ENCODE measurements around the gene LCE1C. TPM values are rescaled to one million over a fixed set of nuclear protein-coding genes. Genes with fewer than 3 reads are reported as not detected.

Gene LCE1C
- total RNA-seq, 1 donor from 2014 or later: not detected

DNA sequence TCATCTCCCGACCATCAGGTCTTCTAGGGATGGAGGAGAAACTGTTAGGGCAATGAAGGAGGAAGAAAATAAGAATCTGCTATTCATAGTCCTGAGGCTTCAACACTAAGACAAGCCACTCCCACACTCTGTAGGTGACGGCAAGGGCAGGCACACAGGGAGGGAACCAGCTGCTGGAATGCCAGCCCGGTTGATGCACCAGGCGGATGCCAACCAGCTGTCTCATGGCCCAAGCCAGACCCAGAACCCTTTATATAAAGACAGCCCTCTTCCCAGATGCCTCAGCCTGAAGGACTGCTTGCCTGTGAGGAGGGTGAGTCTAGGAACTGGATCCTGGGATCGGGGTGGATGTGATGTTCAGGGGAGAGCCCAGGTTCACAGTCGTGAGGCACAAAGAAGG lies 48.7 kb downstream of the LCE1C start, which contains the start of gene KPRP:
Gene KPRP (plus strand): TSS at position 279 of the 400 bp plus-strand sequence. CDS start 1,564 bp downstream, outside the sequence.
- peaks cover 6% of the 10 kb centered on the region for H3K9me3 Mint-ChIP-seq (ENCODE audit: unreplicated experiment)
- H3K4me1 Mint-ChIP-seq (ENCODE audit: low read depth, unreplicated experiment): no peaks in the 10 kb centered on the region
- Histone ChIP-seq H3K27me3 (ENCODE audit: insufficient read depth, low read length) (no peaks in the 10 kb centered on the region), H3K27ac (ENCODE audit: low read depth, low read length) (no peak within 1 kb of the TSS), H3K4me1 (ENCODE audit: insufficient read depth, low read length) (no peaks in the 10 kb centered on the region), H3K4me2 (ENCODE audit: low read length) (no peak within 1 kb of the TSS), H3K79me2 (ENCODE audit: insufficient read depth, low read length) (no peaks in the 10 kb centered on the region), H3K9ac (ENCODE audit: low read length) (no peak within 1 kb of the TSS), H3K4me3 (ENCODE audit: insufficient read depth, low read depth, low read length) (no peak within 1 kb of the TSS), H2AFZ (ENCODE audit: low read depth, low read length) (no peak within 1 kb of the TSS), H3K36me3 (ENCODE audit: insufficient read depth, low read length) (no peaks in the 10 kb centered on the region), H4K20me1 (ENCODE audit: insufficient read depth, low read length) (no peaks in the 10 kb centered on the region), H3K9me3 (ENCODE audit: insufficient read depth, low read depth, low read length) (peaks cover 3% of the 10 kb centered on the region)
- no peak within 1 kb of the TSS for H3K4me3 Mint-ChIP-seq (ENCODE audit: unreplicated experiment)
- DNase-seq (ENCODE audit: low read depth): no peak
- H3K27ac Mint-ChIP-seq (ENCODE audit: unreplicated experiment): no peak within 1 kb of the TSS
- peaks cover 16% of the 10 kb centered on the region for H3K27me3 Mint-ChIP-seq (ENCODE audit: low read depth, unreplicated experiment)
- no peak for TF ChIP-seq EZH2 (IDR thresholded peaks at IDR 0.05; ENCODE audit: insufficient read depth, low read length)
- TF ChIP-seq, protein P1, sequence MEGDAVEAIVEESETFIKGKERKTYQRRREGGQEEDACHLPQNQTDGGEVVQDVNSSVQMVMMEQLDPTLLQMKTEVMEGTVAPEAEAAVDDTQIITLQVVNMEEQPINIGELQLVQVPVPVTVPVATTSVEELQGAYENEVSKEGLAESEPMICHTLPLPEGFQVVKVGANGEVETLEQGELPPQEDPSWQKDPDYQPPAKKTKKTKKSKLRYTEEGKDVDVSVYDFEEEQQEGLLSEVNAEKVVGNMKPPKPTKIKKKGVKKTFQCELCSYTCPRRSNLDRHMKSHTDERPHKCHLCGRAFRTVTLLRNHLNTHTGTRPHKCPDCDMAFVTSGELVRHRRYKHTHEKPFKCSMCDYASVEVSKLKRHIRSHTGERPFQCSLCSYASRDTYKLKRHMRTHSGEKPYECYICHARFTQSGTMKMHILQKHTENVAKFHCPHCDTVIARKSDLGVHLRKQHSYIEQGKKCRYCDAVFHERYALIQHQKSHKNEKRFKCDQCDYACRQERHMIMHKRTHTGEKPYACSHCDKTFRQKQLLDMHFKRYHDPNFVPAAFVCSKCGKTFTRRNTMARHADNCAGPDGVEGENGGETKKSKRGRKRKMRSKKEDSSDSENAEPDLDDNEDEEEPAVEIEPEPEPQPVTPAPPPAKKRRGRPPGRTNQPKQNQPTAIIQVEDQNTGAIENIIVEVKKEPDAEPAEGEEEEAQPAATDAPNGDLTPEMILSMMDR (IDR thresholded peaks at IDR 0.05; ENCODE audit: insufficient read depth, low read depth, low read length): no peak
- no peak for FAIRE-seq
- peaks cover 2% of the 10 kb centered on the region for H3K36me3 Mint-ChIP-seq (ENCODE audit: low read depth, unreplicated experiment)

DNA sequence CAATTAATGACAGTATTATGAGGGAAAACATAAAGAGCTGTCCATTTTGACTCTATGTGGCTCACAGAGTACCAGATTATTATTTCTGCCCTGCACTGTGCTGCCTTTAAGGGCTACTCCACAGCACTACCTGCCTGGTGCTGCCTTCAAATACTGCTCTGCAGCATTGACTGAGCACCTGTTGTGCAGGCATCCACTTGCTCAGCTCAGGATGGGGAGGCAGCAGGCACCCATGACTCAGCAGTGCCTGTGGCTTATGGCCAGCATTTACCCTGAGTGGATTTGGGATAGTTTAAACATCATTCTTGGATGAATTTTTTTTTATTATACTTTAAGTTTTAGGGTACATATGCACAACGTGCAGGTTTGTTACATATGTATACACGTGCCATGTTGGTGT lies 49.6 kb downstream of the LCE1C start:
- Mint-ChIP-seq H3K36me3 (ENCODE audit: low read depth, unreplicated experiment) (peaks cover 2% of the 10 kb centered on the region), H3K4me1 (ENCODE audit: low read depth, unreplicated experiment) (peaks cover 4% of the 10 kb centered on the region), H3K27me3 (ENCODE audit: low read depth, unreplicated experiment) (peaks cover 15% of the 10 kb centered on the region), H3K4me3 (ENCODE audit: unreplicated experiment) (no peak overlapping the region), H3K9me3 (ENCODE audit: unreplicated experiment) (peaks cover 3% of the 10 kb centered on the region), H3K27ac (ENCODE audit: unreplicated experiment) (no peak overlapping the region)
- no peak overlapping the region for H3K4me2 ChIP-seq (ENCODE audit: low read length)
- no peak for TF ChIP-seq EZH2 (IDR thresholded peaks at IDR 0.05; ENCODE audit: insufficient read depth, low read length)
- TF ChIP-seq, protein P1 (IDR thresholded peaks at IDR 0.05; ENCODE audit: insufficient read depth, low read depth, low read length): no peak
- H2AFZ ChIP-seq (ENCODE audit: low read depth, low read length): no peak overlapping the region
- no peaks in the 10 kb centered on the region for H3K36me3 ChIP-seq (ENCODE audit: insufficient read depth, low read length)
- H3K4me1 ChIP-seq (ENCODE audit: insufficient read depth, low read length): peaks cover 3% of the 10 kb centered on the region
- no peak for DNase-seq (ENCODE audit: low read depth)
- no peaks in the 10 kb centered on the region for H4K20me1 ChIP-seq (ENCODE audit: insufficient read depth, low read length)
- H3K4me3 ChIP-seq (ENCODE audit: insufficient read depth, low read depth, low read length): no peak overlapping the region
- H3K27me3 ChIP-seq (ENCODE audit: insufficient read depth, low read length): no peaks in the 10 kb centered on the region
- no peak overlapping the region for H3K9ac ChIP-seq (ENCODE audit: low read length)
- no peaks in the 10 kb centered on the region for H3K79me2 ChIP-seq (ENCODE audit: insufficient read depth, low read length)
- no peak overlapping the region for H3K27ac ChIP-seq (ENCODE audit: low read depth, low read length)
- FAIRE-seq: no peak
- H3K9me3 ChIP-seq (ENCODE audit: insufficient read depth, low read depth, low read length): peaks cover 3% of the 10 kb centered on the region

Other genes starting within 250 kb of the LCE1C start
- not detected in 2 replicates for gene LCE3E, start 239.9 kb downstream of the LCE1C start, total RNA-seq
- gene LCE3D, start 226.1 kb downstream of the LCE1C start, total RNA-seq: not detected in 2 replicates
- gene LCE3C, start 206.4 kb downstream of the LCE1C start, total RNA-seq: not detected in 2 replicates
- not detected in 2 replicates for gene LCE3B, start 192.8 kb downstream of the LCE1C start, total RNA-seq
- gene LCE3A, start 183.5 kb downstream of the LCE1C start, total RNA-seq: not detected in 2 replicates
- not detected in 2 replicates for gene LCE2D, start 143.3 kb downstream of the LCE1C start, total RNA-seq
- not detected in 2 replicates for gene LCE2C, start 131.4 kb downstream of the LCE1C start, total RNA-seq
- gene LCE2B, start 120.5 kb downstream of the LCE1C start, total RNA-seq: not detected in 2 replicates
- not detected in 2 replicates for gene LCE2A, start 108.3 kb downstream of the LCE1C start, total RNA-seq
- not detected in 2 replicates for gene LCE4A, start 98.5 kb downstream of the LCE1C start, total RNA-seq
- gene KPRP, start 48.6 kb downstream of the LCE1C start, total RNA-seq: not detected in 2 replicates
- not detected in 2 replicates for gene LCE1F, start 31.5 kb downstream of the LCE1C start, total RNA-seq
- not detected in 2 replicates for gene LCE1E, start 20.4 kb downstream of the LCE1C start, total RNA-seq
- not detected in 2 replicates for gene LCE1D, start 9.9 kb downstream of the LCE1C start, total RNA-seq
- not detected in 2 replicates for gene LCE1B, start 5.3 kb upstream of the LCE1C start, total RNA-seq
- gene LCE1A, start 20.8 kb upstream of the LCE1C start, total RNA-seq: not detected in 2 replicates
- gene LCE6A, start 36.2 kb upstream of the LCE1C start, total RNA-seq: not detected in 2 replicates
- not detected in 2 replicates for gene LCE7A, start 53.3 kb upstream of the LCE1C start, total RNA-seq
- gene SMCP, start 71.7 kb upstream of the LCE1C start, total RNA-seq: not detected in 2 replicates
- 0.16 TPM in 1 of 2 replicates, not detected in the other for gene IVL, start 101.9 kb upstream of the LCE1C start, total RNA-seq
- gene SPRR5, start 140.6 kb upstream of the LCE1C start, total RNA-seq: not detected in 2 replicates
- not detected in 2 replicates for gene SPRR4, start 164.0 kb upstream of the LCE1C start, total RNA-seq
- gene SPRR1A, start 177.4 kb upstream of the LCE1C start, total RNA-seq: not detected in 2 replicates
- 0.70 and 3.0 TPM in 2 replicates for gene SPRR3, start 195.1 kb upstream of the LCE1C start, total RNA-seq
- 0.39 and 0.50 TPM in 2 replicates for gene SPRR1B, start 224.6 kb upstream of the LCE1C start, total RNA-seq
- 0.57 TPM in 1 of 2 replicates, not detected in the other for gene SPRR2D, start 234.5 kb upstream of the LCE1C start, total RNA-seq

All from astrocyte (in vitro differentiated cells and primary cell).